Frontal cortex (tissue), 4 donors: Measurements from ENCODE around the gene SRL. TPM values are rescaled to one million over a fixed set of nuclear protein-coding genes. Genes with fewer than 3 reads are reported as not detected.
"Not testable (repeated sequence)": the region's sequence is repeated elsewhere in the genome, so short reads cannot be mapped to it uniquely, and the experiment has no call there.

Experiments used
- DNase-seq, 2 donors: peaks; one replicate each; pipeline ENCODE4 v3.0.0; 2012; ENCODE audit warnings: low spot score in 2 of 2
- FAIRE-seq: peaks from 2 replicates; lab custom pipeline; 2012; peaks lifted over from hg19 to GRCh38; lab: Jason Lieb, UNC
- total RNA-seq: library from RNA; depleted of rRNA; stranded (reverse); fragments of >200 nt; gene quantifications from one replicate; pipeline ENCODE4 v1.2.3, GENCODE V29; 2014
- donor health status: control.
- donor health status: control.
- donor health status: control.

The SRL gene
- total RNA-seq, 1 donor from 2014 or later = under 0.01 TPM

GRCh38 chr16:4179763-4180260, 62.1 kb downstream of the SRL start:
- FAIRE-seq (no peak), DNase-seq (no peak)

GRCh38 chr16:4179020-4179419, 62.9 kb downstream of the SRL start:
- no peak for DNase-seq
- FAIRE-seq = no peak

- FAIRE-seq (no peak), DNase-seq (no peak)
Measured at GRCh38 chr16:4178468-4179010, 63.3 kb downstream of the SRL start.

- DNase-seq = peak in 1 of 2 donors; percentile 32
- FAIRE-seq = no peak
Measured at GRCh38 chr16:4176906-4177417, 64.9 kb downstream of the SRL start.

GRCh38 chr16:4175849-4176248, 66.0 kb downstream of the SRL start:
- no peak for DNase-seq
- FAIRE-seq = no peak

GRCh38 chr16:4172070-4172469, 69.8 kb downstream of the SRL start:
- no peak for DNase-seq
- FAIRE-seq = no peak

- DNase-seq (no peak), FAIRE-seq (no peak)
Measured at GRCh38 chr16:4169415-4169814, 72.5 kb downstream of the SRL start.

GRCh38 chr16:4166821-4167220, 75.1 kb downstream of the SRL start:
- no peak for FAIRE-seq

GRCh38 chr16:4160658-4161430, 81.0 kb downstream of the SRL start:
- no peak for FAIRE-seq
- no peak for DNase-seq

More at GRCh38 chr16:4166821-4167220, 75.1 kb downstream of the SRL start:
- DNase-seq = no peak

- FAIRE-seq (no peak), DNase-seq (no peak)
Measured at GRCh38 chr16:4159726-4160125, 82.2 kb downstream of the SRL start.

- DNase-seq (no peak), FAIRE-seq (no peak)
Measured at GRCh38 chr16:4158143-4159093, 83.5 kb downstream of the SRL start.

- FAIRE-seq (no peak), DNase-seq (no peak)
Measured at GRCh38 chr16:4157376-4157825, 84.5 kb downstream of the SRL start.

- not testable (repeated sequence) for DNase-seq, FAIRE-seq
Measured at GRCh38 chr16:4156503-4156902, 85.4 kb downstream of the SRL start.

- DNase-seq, FAIRE-seq: not testable (repeated sequence)
Measured at GRCh38 chr16:4153364-4153763, 88.5 kb downstream of the SRL start.

- no peak for FAIRE-seq
- no peak for DNase-seq
Measured at GRCh38 chr16:4152267-4152666, 89.6 kb downstream of the SRL start.

- DNase-seq = no peak
- FAIRE-seq = no peak
Measured at GRCh38 chr16:4147236-4147635, 94.6 kb downstream of the SRL start.

GRCh38 chr16:4142268-4142667, 99.6 kb downstream of the SRL start:
- FAIRE-seq = no peak

GRCh38 chr16:4141604-4142003, 100.3 kb downstream of the SRL start:
- DNase-seq (no peak), FAIRE-seq (no peak)

More at GRCh38 chr16:4142268-4142667, 99.6 kb downstream of the SRL start:
- DNase-seq = no peak

GRCh38 chr16:4140652-4141051, 101.2 kb downstream of the SRL start:
- DNase-seq = no peak
- no peak for FAIRE-seq

GRCh38 chr16:4139968-4140367, 101.9 kb downstream of the SRL start:
- no peak for DNase-seq
- no peak for FAIRE-seq
